GM19193 (cell line): ENCODE measurements around the gene TEX2.

Experiments
- POLR2A ChIP-seq: IDR thresholded peaks from 4 replicates; pipeline ENCODE4 v1.6.1; 2011; ENCODE audit not compliant: insufficient read depth, insufficient read length; ENCODE audit errors: extremely low read depth

TEX2 gene

GRCh38 chr17:64166876-64167275 is 96.2 kb downstream of the TEX2 start:
- no peak for TF ChIP-seq POLR2A

DNA sequence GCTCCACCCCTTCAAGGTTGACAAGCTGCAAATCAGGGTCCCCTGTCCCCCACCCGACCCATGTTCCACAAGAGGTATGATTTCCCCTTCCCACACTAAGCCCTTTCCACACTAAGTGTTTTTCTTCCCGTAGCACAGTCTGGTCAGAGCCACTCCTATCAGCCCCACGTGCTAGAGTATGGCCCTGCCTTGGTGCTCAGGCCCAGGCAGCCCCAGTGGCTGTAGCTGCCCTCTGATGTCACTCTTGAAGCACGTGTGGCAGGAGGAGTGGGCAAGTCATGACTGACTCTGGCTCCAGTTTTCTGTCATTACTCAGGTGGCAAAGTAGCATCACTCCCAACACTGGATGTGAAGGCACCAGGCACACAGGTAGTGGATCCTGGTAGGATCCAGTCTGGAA is 97.7 kb downstream of the TEX2 start:
- TF ChIP-seq POLR2A: no peak

DNA sequence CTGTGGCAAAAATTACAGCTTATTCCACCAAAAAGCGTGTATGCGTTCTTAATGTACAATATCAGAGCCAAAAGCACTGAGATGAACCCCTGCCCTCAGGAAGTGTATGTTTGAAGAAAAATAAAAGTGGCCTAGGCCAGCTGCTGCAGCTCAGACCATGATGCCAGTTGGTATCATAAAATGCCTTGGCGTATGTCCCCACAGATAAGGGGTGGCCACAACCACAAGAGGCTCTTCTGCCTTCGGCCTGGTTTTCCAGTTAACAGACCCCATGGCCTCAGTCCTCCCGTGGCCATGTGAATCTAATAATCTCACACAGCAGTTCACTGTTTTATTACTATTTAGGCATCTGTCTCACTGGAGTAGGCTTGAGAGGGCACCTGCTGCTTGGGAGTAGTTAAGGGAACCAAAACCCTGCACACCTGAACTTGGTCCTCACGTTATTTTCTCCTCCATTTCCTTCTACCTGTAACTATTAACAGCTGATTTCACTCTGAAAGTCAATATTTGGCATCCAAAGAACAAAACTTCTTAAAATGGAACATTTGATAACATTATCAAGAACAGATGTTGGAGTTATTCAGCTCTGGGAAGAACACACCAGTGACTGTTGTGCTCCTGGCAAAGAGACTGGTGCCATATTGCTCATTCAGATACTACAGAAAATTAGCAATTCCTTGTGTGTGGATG is 98.3 kb downstream of the TEX2 start:
- TF ChIP-seq POLR2A: no peak

GRCh38 chr17:64163468-64163867 is 99.6 kb downstream of the TEX2 start:
- TF ChIP-seq POLR2A: no peak

- no peak for TF ChIP-seq POLR2A
Observed at GRCh38 chr17:64162554-64162953, 100.5 kb downstream of the TEX2 start.

- no peak for TF ChIP-seq POLR2A
Observed at GRCh38 chr17:64161380-64162176, 101.5 kb downstream of the TEX2 start.

- TF ChIP-seq POLR2A: no peak
Observed at GRCh38 chr17:64160378-64160777, 102.7 kb downstream of the TEX2 start.

GRCh38 chr17:64158831-64159590 is 104.0 kb downstream of the TEX2 start:
- TF ChIP-seq POLR2A: no peak

DNA sequence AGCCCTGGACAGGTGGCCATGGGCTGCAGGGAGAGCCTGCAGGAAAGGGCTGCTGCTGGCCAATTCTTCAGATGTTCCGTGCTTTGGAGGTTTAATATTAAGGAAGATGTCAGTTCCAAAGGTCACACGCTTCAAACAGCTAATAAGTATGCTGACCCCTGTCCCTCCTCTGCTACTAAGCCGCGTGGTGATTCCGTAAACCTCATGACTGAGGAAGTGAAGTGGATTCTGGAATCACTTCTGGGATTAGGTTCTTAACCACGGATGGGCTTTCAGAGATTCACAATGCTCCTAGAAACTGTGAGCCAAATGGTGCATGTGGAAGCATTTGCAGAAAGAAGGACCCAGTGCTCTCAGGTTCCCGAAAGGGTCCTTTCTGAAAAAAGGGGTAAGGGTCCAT is 104.7 kb downstream of the TEX2 start:
- no peak for TF ChIP-seq POLR2A

DNA sequence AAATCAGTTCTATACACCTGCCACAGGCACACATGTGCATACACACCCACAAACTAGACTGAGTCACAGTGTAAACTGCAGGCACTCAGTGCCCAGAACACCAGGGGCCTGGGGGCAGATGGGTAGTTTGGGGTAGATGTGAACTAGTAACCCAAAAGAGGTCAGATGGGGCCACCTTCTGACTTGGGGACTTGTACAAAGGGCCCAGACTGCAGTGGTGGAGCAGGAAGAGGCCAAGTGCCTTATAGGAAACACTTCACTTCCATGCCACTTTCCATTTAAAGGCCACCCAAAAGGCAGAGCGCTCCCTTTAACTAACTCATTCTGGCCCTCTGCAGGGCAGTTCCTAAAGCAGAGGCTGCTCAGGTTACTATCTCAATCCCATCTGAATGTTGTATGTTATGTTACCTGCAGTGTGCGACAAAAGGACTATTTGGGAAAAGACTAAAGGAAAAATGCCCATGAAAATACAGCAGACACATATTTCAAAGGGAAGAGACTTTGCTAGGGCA is 105.3 kb downstream of the TEX2 start:
- TF ChIP-seq POLR2A: no peak

DNA sequence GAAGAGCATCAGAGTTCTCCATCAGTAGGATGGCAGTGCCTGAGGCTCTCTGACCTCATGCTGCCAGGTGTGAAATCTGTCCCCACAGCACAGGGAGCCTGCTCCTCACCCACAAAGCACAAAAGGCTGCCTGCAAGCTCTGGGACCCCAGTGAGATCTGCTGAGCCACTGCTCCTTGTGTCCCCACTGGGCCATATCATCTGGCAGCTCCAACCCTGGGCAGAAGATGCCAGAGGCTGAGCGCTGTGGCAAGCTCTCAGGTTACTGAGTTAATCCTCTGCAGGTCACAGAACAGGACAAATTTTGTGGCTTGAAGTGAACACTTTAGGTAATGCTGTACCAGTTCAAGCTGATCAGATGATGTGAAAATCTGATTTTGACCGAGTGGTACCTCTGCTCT is 106.4 kb downstream of the TEX2 start:
- no peak for TF ChIP-seq POLR2A

- no peak for TF ChIP-seq POLR2A
Observed at GRCh38 chr17:64155751-64156544, 107.1 kb downstream of the TEX2 start.

- no peak for TF ChIP-seq POLR2A
Observed at GRCh38 chr17:64155129-64155528, 107.9 kb downstream of the TEX2 start.

DNA sequence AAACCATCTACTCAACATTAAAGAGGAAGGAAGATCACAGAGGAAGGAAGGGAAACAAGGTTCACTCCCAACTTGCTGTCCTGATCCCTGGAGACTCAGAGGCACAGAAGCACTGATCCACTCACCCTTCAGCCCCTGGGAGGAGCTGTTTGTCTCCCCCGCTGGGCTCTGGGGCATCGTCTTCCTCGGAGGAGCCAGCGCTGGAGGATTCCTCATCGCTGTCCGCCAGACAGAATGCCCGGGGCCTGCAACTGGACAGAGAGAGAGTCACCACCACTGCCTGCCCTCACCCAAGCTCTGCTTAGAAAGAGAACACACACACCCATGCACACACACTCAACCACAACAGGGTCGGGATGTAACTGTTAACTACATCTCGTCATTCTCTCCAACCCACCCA is 108.3 kb downstream of the TEX2 start:
- no peak for TF ChIP-seq POLR2A

DNA sequence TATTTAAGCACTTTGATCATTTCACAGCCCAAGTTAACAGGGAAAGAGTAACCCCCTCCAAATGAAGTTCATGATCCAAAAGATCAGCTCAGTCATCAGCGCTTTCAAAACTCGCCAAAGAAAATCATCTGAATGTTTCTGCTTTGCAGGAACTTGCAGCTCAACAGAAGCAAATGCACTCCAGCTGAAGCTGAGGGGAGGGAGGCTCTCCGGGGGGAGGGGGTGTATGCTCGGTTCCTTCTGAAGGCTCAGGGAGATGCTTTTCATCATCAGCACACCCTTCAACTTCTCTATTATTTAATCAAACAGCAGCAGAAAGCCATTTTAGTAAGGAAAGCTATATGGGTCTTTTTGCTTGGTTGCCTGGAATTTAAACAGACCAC is 108.8 kb downstream of the TEX2 start:
- TF ChIP-seq POLR2A: no peak
